ENCODE data around the gene SLC15A5.

SLC15A5 gene

DNA sequence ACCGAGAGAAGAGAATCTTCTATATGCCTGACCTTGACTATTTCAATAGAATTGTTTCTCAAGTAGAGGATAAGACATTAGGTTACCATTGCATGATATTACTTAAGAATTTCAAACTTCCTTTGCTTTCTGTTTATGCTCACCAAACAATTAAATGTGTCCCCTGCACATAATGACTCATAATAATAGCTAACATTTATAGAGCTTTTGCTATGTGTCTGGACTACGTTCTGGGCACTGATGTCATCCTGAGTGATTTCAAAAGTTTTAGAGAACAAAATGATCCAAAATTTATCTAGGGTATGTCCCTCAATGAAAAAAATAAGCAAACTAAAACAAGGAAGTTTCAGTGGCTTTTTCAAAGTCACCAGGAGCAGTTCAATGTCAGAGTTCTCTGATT is 38.8 kb downstream of the SLC15A5 start:
- TF ChIP-seq POLR2A (IDR thresholded peaks at IDR 0.05; ENCODE audit: low read depth, low read length), result no peak
- FAIRE-seq (no peak), DNase-seq (ENCODE audit: insufficient read length, low spot score) (no peak)

DNA sequence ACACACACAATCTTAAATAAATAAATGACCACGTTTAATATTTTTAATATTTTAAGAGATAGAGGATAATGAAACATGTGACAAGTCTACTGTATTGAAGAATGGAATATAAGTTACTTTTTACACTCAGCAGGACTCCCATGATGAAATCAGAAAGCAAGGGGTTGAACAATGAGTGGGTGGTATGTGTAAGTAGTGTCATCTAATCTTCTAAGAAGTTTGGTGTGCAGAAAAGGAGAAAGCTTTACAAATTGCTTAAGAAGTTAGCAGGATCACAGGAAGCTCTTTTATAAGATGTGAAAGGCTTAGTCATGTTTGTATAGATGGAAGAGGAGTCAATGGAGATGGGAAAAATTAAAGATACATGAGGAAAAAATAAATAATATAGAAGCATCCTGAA is 47.8 kb downstream of the SLC15A5 start:
- no peak for TF ChIP-seq POLR2A (IDR thresholded peaks at IDR 0.05; ENCODE audit: low read depth, low read length)
- FAIRE-seq, result no peak
- DNase-seq (ENCODE audit: insufficient read length, low spot score), result no peak

DNA sequence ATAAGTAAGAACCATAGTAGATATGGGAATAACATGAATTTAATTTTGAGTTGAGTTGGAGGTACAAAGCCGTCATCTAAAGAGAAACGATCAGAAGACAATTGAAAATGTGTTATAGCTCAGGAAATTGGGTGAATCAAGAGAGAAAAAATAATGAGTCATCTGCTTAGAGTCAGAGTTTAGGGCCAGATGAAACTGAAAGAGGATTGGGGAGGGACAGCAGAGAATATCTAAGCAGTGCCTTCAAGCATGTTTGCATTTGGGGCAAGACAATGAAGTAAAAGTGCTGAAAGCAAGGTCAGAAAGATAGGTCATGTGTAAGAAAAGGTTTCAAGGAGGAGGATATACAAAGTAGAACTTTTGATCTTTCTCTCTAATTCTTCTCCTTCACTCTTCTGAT is 49.4 kb downstream of the SLC15A5 start:
- DNase-seq (ENCODE audit: insufficient read length, low spot score) (no peak), FAIRE-seq (no peak)
- TF ChIP-seq POLR2A (IDR thresholded peaks at IDR 0.05; ENCODE audit: low read depth, low read length), result no peak

DNA sequence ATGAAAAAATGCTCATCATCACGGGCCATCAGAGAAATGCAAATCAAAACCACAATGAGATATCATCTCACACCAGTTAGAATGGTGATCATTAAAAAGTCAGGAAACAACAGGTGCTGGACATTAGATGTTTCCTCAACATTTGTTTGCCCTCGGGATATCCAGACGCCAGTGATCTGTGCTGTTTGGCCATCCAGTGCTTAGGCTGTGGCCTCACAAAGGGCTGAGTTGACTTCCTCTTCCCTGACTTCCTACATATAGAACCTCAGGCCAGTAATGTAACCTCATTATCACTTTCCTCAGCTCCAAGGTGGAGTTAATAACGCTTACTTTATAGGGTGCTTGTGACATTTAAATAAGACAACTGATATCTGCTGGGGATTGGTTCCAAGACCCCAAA is 51.8 kb downstream of the SLC15A5 start:
- TF ChIP-seq POLR2A (IDR thresholded peaks at IDR 0.05; ENCODE audit: low read depth, low read length), result no peak
- no peak for FAIRE-seq
- no peak for DNase-seq (ENCODE audit: insufficient read length, low spot score)

DNA sequence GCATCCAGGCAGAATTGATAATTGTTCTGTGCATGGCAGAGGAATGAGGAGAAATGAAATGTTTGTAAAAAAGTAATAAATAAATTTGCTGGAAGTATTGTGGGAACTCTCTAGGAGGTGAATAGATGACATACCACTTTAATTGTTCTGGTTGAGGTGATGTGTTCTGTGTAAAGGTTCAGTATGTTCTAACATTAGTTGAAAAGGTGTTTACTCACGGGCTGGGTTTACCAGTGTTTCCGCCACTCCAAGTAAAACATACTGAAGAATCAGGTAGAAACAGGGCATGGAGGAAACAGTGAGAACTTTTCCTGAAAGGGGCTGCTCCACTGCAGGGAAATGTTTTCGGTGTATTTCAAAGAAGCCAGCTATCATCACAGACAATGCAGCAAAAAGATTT is 53.3 kb downstream of the SLC15A5 start:
- no peak for FAIRE-seq
- DNase-seq (ENCODE audit: insufficient read length, low spot score), result no peak
- no peak for TF ChIP-seq POLR2A (IDR thresholded peaks at IDR 0.05; ENCODE audit: low read depth, low read length)

DNA sequence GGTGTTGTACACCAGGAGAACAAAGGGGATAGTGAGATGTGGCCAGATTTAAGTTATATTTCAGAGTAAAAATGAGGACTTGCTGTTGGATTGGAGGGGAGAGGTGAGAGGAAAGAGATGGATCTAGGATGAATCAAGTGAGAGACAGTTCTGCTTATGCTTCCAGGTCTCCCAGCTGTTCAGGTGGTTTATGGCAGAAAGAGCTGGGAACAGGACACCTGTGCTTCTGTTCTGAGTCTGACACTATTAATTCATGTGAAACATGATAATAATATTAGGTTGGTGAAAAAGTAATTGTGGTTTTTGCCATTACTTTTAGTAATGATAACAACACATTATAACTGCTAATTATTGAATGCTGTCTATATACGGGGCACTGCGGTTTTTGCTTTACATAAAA is 55.7 kb downstream of the SLC15A5 start:
- FAIRE-seq, result no peak
- DNase-seq (ENCODE audit: insufficient read length, low spot score), result no peak
- TF ChIP-seq POLR2A (IDR thresholded peaks at IDR 0.05; ENCODE audit: low read depth, low read length), result no peak

DNA sequence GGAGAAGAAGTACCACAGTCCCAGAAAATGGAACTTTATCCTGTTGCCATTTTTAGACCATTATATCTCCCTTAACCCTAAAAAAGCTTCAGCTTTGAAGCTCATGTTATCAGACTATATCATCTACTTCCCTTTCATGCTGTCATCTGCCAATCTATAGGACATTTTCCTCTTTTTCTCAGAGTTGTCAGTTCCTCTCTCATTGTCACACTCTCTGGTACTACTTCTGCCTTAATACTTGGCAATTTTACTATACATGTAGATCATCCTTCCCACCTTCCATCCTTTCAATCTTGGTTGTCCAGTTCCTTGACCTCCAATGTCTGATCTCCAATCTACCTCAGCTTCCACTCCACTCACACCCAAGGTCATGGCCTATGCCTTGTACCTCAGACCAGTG is 57.4 kb downstream of the SLC15A5 start:
- DNase-seq (ENCODE audit: insufficient read length, low spot score) (no peak), FAIRE-seq (no peak)
- no peak for TF ChIP-seq POLR2A (IDR thresholded peaks at IDR 0.05; ENCODE audit: low read depth, low read length)

DNA sequence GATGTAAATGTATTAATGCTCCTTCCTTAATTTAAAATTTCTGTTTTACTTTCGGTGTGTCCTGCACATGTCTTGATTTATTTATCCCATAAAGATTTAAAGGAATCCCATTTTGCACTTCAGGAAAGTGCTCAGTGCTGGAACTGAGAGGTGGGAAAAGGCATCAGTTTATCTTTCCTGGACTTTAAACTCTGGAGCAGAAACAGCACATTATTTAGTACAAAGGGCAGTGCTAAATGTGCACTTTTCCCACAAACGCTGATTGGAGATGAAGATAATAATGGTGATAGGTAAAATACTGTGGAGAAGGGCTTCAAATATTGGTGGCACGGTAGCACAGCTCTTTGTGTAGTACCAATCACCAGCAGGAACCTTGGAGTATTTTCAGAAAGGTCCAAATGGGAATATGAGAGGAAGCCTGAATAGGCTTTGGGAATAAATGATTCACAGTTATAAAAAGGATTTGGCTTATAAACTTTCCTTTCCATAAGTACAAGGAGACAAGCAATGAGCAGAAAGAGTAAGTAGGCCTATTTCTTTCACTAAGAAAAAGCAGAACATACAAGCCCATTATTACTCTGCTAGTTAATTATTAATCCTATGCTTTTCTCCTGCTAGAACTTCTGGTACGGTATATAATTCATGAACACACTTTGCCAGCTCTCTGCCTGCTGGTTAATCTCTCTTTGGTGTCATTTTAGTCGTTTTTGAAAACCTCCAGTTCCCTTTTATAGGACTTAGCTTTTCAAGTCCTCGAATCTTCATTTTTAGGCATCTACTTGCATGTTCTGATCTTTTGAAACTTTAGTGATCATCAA is 58.3 kb downstream of the SLC15A5 start:
- TF ChIP-seq POLR2A (IDR thresholded peaks at IDR 0.05; ENCODE audit: low read depth, low read length), result no peak
- FAIRE-seq (no peak), DNase-seq (ENCODE audit: insufficient read length, low spot score) (no peak)

DNA sequence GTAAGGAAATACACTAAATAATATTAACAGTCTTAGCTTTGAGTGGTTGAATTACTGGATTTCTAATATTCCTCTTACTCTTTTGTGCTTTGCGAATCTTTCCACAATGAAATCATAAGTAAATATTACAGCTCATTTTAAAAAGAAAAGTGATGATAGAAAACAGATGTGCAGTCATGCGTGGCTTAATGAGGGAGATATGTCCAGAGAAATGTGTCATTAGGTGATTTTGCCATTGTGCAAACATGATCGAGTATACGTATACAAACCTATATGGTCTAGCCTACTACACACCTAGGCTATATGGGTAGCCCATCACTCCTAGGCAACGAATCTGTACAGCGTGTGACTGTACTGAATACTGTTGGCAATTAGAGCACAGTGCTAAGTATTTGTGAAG is 59.3 kb downstream of the SLC15A5 start:
- DNase-seq (ENCODE audit: insufficient read length, low spot score) (no peak), FAIRE-seq (no peak)

DNA sequence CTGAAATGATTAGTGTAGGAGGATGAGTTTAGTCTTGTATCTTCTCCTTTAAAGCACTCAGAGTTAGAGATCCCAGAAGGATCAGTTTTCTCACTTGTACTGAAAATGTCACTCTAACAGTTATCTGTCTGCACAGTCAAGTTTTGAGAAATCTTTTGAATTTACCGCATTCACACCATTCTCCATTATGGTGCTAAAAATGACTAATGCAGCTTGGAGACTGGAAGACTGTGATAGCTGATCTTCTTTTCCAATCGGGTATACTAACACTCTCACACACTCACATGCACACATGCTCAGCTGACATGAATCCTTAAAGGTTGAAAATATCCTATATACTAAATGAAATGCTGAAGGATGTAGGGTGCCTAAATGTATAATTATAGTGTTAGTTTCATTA is 65.8 kb downstream of the SLC15A5 start:
- DNase-seq (ENCODE audit: insufficient read length, low spot score) (no peak), FAIRE-seq (no peak)
- no peak for TF ChIP-seq POLR2A (IDR thresholded peaks at IDR 0.05; ENCODE audit: low read depth, low read length)

More for the DNA sequence above, 59.3 kb downstream of the SLC15A5 start:
- TF ChIP-seq POLR2A (IDR thresholded peaks at IDR 0.05; ENCODE audit: low read depth, low read length), result no peak

DNA sequence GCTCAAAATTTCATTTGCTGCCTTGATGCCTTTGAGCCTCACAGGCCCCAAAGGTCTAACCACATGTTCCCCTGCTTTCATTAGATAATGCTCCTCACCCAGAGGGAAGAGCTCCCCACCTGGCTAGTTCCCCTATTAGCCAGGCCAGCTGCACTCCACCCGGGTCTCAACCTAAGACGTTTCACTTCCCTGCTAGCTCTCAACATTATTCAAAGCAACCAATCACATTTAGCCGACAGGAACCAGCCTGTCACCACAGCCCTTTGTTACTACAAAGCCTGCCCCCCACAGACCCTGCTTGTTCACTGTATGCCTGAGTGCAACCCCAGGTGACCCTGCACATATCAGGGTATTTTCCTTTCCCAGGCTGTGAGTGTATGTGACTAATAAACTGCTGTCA is 78.6 kb downstream of the SLC15A5 start:
- no peak for FAIRE-seq
- no peak for DNase-seq (ENCODE audit: insufficient read length, low spot score)

DNA sequence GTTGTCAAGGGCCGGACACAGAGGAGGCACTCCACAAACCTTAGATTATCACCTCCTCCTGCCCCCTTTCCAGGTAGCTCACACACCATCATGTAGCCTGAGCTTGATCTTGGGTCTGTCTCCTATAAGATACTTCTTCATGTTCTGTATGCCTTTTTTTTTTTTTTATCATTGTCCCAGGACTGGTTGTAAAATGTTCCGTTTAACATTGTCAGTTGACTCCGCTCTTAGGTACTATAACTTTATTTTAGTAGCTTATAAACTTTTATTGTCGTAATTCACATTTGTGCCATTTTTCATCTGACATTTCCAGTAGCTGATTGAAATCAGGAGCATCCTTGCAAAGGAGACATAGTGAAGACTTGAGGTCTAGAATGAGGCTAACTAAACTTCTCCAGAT is 79.9 kb downstream of the SLC15A5 start:
- no peak for FAIRE-seq

More for the DNA sequence above, 78.6 kb downstream of the SLC15A5 start:
- TF ChIP-seq POLR2A (IDR thresholded peaks at IDR 0.05; ENCODE audit: low read depth, low read length), result no peak

DNA sequence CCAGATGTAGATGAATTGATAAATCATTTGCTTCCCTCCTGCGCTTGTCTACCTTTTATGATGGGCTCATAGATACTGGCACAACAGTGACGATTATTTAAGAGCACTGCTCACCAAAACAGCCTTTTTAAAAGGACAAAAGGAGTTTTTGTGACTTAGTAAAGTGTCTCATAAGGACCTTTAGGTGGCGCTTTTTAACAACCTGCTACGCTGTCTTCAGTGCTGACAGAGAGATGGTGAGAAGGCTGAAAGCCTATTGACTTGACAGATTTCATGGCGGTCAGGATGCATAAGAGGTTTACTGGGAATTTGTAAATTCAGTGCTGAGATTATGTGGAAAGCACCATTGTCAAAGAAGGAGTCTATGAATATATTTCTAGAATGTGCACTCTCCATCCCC is 87.6 kb downstream of the SLC15A5 start:
- FAIRE-seq, result peak; percentile 73
- DNase-seq (ENCODE audit: insufficient read length, low spot score), result no peak
- no peak for TF ChIP-seq POLR2A (IDR thresholded peaks at IDR 0.05; ENCODE audit: low read depth, low read length)

More for the DNA sequence above, 79.9 kb downstream of the SLC15A5 start:
- DNase-seq (ENCODE audit: insufficient read length, low spot score), result no peak
- no peak for TF ChIP-seq POLR2A (IDR thresholded peaks at IDR 0.05; ENCODE audit: low read depth, low read length)

DNA sequence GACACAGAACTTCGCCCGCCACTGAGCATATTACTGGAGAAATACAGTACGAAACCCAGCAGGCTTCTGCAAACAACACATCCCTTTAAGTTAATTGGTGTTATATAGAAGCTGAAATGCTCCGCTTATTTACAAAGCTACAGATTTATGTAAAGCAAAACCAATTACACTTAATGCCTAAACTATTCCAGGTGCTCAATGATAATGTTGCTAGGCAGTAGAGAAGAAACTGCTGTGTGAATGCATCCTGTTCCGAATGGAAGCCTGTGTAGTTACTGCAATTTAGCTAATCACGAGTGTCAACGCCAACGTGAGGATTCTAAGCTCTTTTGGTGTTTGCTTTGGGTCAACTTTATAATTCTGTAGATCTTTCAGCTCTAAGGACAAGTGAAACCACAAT is 89.8 kb downstream of the SLC15A5 start:
- TF ChIP-seq POLR2A (IDR thresholded peaks at IDR 0.05; ENCODE audit: low read depth, low read length), result no peak
- FAIRE-seq (no peak), DNase-seq (ENCODE audit: insufficient read length, low spot score) (no peak)

DNA sequence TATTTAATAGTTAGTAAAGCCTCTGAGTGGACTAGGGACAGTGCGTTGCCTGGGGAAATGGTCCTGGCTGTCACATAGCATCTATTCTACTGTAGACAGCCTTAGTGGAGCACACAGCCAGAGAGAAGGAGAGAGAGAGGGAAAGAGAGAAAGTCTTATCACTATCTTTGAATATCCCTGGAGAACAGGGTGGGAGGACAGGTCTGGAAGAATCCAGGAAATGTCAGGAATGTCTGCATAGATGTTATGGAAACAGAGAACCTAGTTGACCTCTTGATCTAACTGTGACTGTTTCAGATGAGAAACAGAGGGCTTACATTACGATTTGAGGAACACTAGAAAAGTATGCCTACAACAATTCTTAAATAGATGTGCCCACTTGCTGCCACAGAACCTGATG is 92.8 kb downstream of the SLC15A5 start:
- TF ChIP-seq POLR2A (IDR thresholded peaks at IDR 0.05; ENCODE audit: low read depth, low read length), result no peak
- DNase-seq (ENCODE audit: insufficient read length, low spot score) (no peak), FAIRE-seq (no peak)

Measured in H54 (cell line).